C4-2B (cell line): ENCODE results near the gene PTPRS.

ENCODE experiments used
- H3K27ac ChIP-seq: fragments of 450-650 bp; 2 replicates; pipeline ENCODE4 v1.5.1; 2017
- CTCF ChIP-seq: fragments of 450-650 bp; conservative IDR thresholded peaks from 2 replicates; pipeline ENCODE4 v1.5.1; 2017; ENCODE audit warnings: mild to moderate bottlenecking
- ZFX ChIP-seq: fragments of 450-650 bp; IDR thresholded peaks from 2 replicates; pipeline ENCODE4 v1.6.1; 2017

The PTPRS gene

GRCh38 chr19:5314012-5314906, 26.4 kb downstream of the PTPRS start:
- H3K27ac ChIP-seq = no peak overlapping the region
- TF ChIP-seq ZFX = no peak
- TF ChIP-seq CTCF = no peak

GRCh38 chr19:5313307-5313706, 27.3 kb downstream of the PTPRS start:
- TF ChIP-seq ZFX (no peak), CTCF (no peak)

GRCh38 chr19:5312058-5312457, 28.6 kb downstream of the PTPRS start:
- no peak overlapping the region for H3K27ac ChIP-seq
- no peak for TF ChIP-seq CTCF
- no peak for TF ChIP-seq ZFX

More at GRCh38 chr19:5313307-5313706, 27.3 kb downstream of the PTPRS start:
- no peak overlapping the region for H3K27ac ChIP-seq

- H3K27ac ChIP-seq = no peak overlapping the region
- TF ChIP-seq ZFX (no peak), CTCF (no peak)
Observed at GRCh38 chr19:5309438-5310204, 31.0 kb downstream of the PTPRS start.

GRCh38 chr19:5308451-5309437, 31.9 kb downstream of the PTPRS start:
- H3K27ac ChIP-seq = no peak overlapping the region
- no peak for TF ChIP-seq CTCF
- no peak for TF ChIP-seq ZFX

- TF ChIP-seq CTCF = no peak
- no peak for TF ChIP-seq ZFX
- no peak overlapping the region for H3K27ac ChIP-seq
Observed at GRCh38 chr19:5307655-5308054, 33.0 kb downstream of the PTPRS start.
